GM10266 (cell line): ENCODE results near the gene SORD.

Experiments used
- DNase-seq: peaks from one replicate; pipeline ENCODE4 v3.0.0; 2012; ENCODE audit errors: extremely low spot score
- TF ChIP-seq, protein P1 (sequence below): IDR thresholded peaks from 2 replicates; pipeline ENCODE4 v1.5.1; 2012; ENCODE audit warnings: mild to moderate bottlenecking, low read depth; ENCODE audit not compliant: control insufficient read depth, insufficient read depth; ENCODE audit errors: missing control alignments

SORD gene

GRCh38 chr15:45115312-45115820, 92.4 kb downstream of the SORD start:
- no peak for DNase-seq
- TF ChIP-seq, protein P1, sequence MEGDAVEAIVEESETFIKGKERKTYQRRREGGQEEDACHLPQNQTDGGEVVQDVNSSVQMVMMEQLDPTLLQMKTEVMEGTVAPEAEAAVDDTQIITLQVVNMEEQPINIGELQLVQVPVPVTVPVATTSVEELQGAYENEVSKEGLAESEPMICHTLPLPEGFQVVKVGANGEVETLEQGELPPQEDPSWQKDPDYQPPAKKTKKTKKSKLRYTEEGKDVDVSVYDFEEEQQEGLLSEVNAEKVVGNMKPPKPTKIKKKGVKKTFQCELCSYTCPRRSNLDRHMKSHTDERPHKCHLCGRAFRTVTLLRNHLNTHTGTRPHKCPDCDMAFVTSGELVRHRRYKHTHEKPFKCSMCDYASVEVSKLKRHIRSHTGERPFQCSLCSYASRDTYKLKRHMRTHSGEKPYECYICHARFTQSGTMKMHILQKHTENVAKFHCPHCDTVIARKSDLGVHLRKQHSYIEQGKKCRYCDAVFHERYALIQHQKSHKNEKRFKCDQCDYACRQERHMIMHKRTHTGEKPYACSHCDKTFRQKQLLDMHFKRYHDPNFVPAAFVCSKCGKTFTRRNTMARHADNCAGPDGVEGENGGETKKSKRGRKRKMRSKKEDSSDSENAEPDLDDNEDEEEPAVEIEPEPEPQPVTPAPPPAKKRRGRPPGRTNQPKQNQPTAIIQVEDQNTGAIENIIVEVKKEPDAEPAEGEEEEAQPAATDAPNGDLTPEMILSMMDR: no peak

- TF ChIP-seq, protein P1: no peak
- DNase-seq: no peak
These were observed 93.0 kb downstream of the SORD start for GRCh38 chr15:45116006-45116481.

DNA sequence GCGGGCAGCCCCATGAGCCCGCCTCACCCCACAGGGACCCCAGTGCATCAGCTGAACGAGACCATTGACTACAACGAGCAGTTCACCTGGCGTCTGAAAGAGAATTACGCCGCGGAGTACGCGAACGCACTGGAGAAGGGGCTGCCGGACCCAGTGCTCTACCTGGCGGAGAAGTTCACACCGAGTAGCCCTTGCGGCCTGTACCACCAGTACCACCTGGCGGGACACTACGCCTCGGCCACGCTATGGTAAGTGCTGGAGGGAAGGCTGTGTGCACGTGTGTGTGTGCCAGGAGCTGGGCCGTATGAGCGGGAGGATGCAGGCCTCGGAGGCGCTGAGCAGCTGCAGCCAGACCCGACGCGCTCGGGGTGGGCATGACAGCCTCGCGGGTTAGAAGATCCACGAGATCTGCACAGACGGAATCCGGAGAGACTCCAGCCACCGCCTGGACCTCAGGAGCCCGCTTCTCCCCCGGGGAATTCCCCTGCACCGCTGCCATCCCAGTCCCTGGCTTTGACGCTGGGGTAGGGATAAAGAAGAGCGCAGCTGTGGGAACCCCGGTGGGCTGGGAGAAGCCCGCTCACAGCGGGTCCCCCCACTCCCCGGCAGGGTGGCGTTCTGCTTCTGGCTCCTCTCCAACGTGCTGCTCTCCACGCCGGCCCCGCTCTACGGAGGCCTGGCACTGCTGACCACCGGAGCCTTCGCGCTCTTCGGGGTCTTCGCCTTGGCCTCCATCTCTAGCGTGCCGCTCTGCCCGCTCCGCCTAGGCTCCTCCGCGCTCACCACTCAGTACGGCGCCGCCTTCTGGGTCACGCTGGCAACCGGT, 93.7 kb downstream of the SORD start:
- no peak for DNase-seq
- TF ChIP-seq, protein P1: no peak

DNA sequence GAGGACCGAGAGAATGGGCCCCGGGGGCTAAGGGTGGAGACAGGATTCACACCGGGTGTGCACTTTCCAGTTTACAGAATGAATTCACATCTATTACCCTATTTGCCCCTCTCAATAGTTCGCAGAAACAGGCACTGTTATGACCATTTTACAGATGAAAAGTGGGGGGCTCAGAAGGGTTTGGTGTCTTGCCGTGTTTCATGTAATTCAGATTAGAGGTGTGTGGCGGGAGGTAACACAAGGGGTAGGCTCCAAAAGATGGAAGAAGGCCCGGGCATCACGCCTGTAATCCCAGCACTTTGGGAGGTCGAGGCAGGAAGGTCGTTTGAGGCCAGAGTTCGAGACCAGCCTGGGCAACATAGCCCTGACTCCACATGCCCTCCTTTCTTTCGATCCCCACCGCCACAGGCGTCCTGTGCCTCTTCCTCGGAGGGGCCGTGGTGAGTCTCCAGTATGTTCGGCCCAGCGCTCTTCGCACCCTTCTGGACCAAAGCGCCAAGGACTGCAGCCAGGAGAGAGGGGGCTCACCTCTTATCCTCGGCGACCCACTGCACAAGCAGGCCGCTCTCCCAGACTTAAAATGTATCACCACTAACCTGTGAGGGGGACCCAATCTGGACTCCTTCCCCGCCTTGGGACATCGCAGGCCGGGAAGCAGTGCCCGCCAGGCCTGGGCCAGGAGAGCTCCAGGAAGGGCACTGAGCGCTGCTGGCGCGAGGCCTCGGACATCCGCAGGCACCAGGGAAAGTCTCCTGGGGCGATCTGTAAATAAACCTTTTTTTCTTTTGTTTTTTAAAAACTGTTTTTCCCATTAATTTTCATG, 94.5 kb downstream of the SORD start:
- TF ChIP-seq, protein P1: no peak
- DNase-seq: no peak

GRCh38 chr15:45118131-45118588, 95.2 kb downstream of the SORD start:
- DNase-seq: peak; percentile 94
- TF ChIP-seq, protein P1: peak; percentile 99

DNA sequence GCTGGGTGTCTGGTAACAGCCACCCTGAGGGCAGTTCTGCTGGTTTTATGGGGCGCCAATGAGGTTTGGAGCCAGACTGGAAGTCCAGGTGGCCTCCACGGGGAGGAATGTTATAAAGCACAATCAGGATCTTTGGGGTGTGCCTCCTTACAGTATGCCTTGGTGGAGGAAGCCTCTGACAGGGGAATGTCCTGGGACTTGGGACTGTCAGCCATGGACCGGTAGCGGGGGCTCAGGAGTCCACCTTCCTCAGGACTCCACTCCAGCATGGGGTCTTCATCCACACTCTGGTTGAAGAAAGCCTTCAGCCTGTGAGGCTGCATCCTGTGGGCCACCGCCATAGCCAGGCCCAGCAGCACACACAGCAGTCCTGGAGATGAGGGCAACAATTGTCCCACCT, 96.0 kb downstream of the SORD start:
- TF ChIP-seq, protein P1: no peak
- DNase-seq: no peak
